HG03442 (cell line): ENCODE results near the gene NRBP1.
A peak's percentile ranks its signal among the peaks of the same experiment; 100 is the strongest.
"Not testable (repeated sequence)": the region's sequence is repeated elsewhere in the genome, so short reads cannot be mapped to it uniquely, and the experiment has no call there.

Experiments used
- ATAC-seq: cut with Tn5 transposase; IDR thresholded peaks from one replicate; pipeline ENCODE4 v1.9.1; 2021; ENCODE audit warnings: mild to moderate bottlenecking, moderate library complexity; ENCODE audit not compliant: unreplicated experiment

Gene NRBP1

DNA sequence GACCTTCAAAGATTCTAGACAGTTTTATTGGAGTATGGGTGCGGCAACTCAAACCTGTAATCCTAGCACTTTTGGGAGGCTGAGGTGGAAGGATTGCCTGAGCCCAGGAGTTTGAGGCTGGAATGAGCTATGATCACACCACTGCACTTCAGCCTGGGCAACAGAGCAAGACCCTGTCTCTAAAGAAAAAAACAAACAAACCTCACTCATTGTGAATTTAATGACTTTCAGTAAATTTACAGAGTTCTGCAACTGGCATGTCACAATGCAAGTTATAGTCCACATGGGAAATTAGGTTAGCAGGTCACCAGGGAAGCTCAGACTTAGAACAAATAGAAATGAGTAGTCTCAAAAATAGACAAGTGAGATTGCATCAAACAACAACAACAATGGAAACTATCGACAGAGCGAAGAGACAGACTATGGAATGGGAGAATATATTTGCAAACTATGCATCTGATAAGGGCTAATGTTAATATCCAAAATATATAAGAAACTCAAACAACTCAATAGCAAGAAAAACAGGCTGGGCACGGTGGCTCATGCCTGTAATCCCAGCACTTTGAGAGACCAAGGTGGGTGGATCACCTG lies 6.7 kb upstream of the NRBP1 start:
- no peak for ATAC-seq

- ATAC-seq, result no peak
These were observed 5.5 kb upstream of the NRBP1 start for GRCh38 chr2:27422958-27423357.

DNA sequence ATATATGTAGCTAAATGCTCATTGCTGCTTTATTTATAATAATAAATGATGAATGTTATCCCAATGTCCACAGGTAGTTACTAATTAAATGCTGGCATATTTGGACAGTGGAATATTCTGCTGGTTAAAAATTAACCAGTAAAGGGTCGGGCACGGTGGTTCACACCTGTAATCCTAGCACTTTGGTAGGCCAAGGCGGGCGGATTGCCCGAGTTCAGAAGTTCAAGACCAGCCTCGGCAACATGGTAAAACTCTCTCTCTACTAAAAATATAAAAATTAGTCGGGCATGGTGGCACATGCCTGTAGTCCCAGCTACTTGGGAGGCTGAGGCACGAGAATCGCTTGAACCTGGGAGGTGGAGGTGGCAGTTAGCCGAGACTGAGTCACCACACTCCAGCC lies 3.4 kb upstream of the NRBP1 start:
- ATAC-seq, result not testable (repeated sequence)

DNA sequence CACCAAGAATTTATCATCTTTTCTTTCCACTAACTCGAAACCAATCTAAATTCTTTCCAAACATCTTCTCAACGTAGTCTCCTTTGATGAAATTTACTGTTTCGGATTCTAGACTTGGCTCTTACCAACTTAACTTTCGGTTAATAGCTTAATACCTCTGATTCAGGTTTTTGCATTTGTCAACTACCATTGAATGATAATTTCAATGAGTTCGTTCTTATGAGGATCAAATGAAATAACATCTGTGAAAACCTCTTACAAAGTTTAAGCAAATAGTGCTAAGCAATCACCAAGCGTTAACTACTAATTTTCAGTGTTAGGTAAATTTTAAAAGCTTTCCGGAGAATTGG lies 593 bp upstream of the NRBP1 start:
- no peak for ATAC-seq

DNA sequence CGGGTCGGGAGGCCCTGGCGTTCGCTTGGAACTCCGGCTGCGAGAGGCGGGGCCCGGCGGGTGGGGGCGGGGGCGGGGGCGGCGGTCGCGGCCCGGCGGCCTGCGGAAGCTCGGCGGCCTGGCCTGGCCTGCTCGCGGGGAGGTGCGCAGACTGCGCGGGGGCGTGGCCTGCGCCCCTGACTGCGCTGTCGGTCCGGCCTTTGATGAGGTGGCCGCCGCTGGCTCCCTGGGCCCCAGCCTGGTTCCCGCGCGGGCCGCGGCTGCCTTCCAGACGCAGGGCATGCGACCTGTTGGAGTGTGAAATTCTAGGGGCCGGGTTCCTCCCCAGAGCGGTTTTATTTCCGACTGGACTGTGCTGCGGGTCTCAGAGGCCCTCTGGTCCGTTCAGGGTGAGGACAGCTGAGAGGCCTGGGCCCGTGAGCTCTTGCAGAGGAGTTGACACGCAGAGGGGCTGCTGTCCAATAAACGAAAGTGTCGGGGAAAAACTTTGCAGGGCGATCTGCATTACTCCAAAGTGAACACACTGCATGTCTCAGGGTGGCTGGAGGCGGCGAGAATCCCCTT lies 629 bp downstream of the NRBP1 start:
- ATAC-seq, result peak; percentile 61

- no peak for ATAC-seq
These were observed 3.0 kb downstream of the NRBP1 start for GRCh38 chr2:27431395-27431794.

GRCh38 chr2:27435628-27436027 lies 7.2 kb downstream of the NRBP1 start:
- ATAC-seq, result no peak

GRCh38 chr2:27441226-27441926 lies 12.9 kb downstream of the NRBP1 start:
- ATAC-seq, result no peak

GRCh38 chr2:27441958-27442919 lies 13.8 kb downstream of the NRBP1 start, which contains the start of gene KRTCAP3:
TSS of gene KRTCAP3 (plus strand) at chr2:27442381. CDS start at chr2:27442413, 32 bp downstream.
- ATAC-seq, result no peak

DNA sequence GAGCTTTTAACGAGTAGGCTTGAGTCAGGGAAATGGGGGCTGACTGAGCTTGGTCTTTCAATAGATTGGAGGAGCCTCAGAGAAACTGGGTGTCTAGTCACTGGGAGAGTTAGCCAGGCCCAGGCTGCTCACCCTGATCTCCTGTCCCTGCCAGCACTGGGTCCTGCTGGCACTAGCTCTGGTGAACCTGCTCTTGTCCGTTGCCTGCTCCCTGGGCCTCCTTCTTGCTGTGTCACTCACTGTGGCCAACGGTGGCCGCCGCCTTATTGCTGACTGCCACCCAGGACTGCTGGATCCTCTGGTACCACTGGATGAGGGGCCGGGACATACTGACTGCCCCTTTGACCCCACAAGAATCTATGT lies 14.5 kb downstream of the NRBP1 start:
- no peak for ATAC-seq

GRCh38 chr2:27445155-27445554 lies 16.7 kb downstream of the NRBP1 start:
- ATAC-seq, result no peak

GRCh38 chr2:27445615-27446014 lies 17.2 kb downstream of the NRBP1 start:
- no peak for ATAC-seq

- ATAC-seq, result no peak
These were observed 17.6 kb downstream of the NRBP1 start for GRCh38 chr2:27446057-27446456.

DNA sequence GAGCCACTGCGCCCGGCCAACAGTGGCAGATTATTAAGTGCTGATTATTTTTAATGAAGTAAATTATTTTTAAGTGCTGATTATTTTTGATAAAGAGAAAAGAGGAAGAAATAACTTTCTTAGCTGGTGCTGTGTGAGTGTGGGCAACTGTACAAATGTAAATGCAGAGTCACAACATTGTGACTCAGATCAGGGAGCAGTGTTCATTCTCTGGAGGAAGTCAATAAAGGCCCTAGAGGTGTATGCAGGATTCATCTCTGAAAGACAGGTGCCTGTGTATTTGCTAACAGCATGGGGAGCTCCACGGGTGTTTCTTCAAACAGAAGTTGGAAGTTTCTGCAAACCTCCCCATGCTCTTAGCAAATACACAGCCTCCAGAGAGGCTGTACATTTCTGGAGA lies 19.9 kb downstream of the NRBP1 start:
- ATAC-seq, result no peak

DNA sequence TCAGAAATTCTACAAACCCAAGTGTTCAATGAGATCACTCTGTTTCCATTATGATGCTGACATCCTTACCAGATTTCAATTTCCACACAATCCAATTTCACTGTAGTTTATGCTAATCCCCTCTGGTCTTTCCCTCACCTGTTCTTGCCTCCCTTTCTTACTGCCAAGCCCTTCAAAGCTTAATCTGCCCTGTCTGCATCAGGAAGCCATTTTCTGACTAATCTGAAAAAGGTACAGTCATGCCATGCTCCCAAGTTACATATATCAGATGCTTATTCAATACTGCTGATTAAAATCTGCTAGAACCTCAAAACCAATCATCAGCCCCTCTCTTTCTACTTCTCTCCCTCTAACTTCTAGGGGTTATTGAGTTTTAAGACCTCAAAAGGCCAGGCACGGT lies 22.7 kb downstream of the NRBP1 start:
- no peak for ATAC-seq

DNA sequence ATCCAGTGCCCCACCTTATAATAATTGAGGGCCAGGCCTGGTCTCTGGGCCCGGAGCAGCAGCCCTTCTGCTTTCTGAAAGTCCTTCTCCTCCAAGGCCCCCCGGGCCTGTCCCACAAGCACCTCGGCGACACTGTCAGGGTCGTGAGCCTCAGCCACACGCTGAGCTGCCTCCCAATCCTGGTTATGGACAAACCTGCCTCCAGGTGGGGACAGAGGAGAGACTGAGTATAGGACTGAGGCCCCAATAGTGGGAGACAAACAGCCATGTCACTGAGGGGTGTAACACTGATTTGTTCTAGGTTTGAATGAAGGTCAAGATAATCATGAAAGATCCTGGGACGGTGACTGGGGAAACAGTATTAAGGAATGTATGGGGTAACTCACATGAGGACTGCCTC lies 25.5 kb downstream of the NRBP1 start:
- ATAC-seq, result no peak

DNA sequence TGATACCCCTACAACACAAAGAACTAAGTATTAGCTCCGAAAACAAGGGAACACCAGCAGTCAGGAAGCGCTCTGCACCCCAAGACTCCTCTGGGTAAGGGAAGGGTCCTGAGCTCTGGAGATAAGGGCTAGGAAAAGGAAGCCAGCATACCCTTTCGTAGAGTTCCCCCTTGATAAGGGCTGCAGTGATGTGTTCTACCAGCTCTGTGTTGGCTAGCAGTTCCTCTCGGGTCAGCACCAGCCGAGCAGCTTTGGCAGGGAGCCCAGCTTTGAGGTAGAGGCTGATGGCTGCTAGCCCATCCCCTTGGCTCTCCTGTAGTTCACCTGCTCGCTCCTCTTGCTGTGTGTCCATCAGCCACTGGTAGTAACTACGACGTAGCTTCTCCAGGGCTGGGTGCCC lies 32.7 kb downstream of the NRBP1 start:
- no peak for ATAC-seq

DNA sequence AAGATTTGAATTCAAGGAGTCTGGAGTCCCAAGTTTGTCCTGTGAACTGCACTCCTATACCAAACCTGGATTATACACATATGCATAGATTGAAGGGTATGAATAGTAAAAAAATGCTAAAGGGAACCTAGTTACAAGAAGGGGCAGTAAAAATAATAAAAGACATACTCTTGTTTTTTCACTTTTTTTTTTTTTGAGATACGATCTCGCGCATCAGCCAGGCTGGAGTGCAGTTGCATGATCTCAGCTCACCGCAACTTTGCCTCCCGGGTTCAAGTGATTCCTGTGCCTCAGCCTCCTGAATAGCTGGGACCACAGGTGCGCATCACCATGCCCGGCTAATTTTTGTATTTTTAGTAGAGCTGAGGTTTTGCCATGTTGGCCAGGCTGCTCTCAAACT lies 36.0 kb downstream of the NRBP1 start:
- ATAC-seq, result no peak

- no peak for ATAC-seq
These were observed 43.5 kb downstream of the NRBP1 start for GRCh38 chr2:27471961-27472360.

DNA sequence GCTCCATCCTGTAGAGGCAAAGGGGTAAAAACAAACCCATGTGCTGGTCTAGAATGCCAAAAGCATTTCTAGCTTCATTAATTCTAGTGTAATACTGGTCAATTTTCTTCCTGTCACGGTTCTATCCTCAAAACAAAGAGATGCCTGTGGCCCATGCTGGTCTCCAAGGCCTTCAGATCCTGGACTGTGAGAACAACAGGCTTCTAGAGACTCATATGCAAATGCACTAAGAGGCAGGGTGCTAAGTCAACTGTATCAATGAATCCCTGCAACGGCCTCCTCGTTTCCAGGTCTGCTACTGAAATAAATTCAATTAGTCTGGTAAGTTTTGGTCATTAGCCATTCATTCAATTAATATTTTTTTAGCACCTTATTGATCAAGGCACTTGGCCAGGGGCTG lies 57.1 kb downstream of the NRBP1 start:
- no peak for ATAC-seq

GRCh38 chr2:27489118-27489497 lies 60.7 kb downstream of the NRBP1 start:
- ATAC-seq, result no peak
